Transverse colon (tissue), 4 donors: Measurements from ENCODE around the gene DNAH1.

Experiments used
- EP300 ChIP-seq: sonication (generic); formaldehyde crosslinking; IDR thresholded peaks from one replicate; pipeline ENCODE4 v1.6.1; 2017; ENCODE audit warnings: antibody characterized with exemption, low read depth
- POLR2A ChIP-seq: fragments of 450-650 bp; IDR thresholded peaks from one replicate; pipeline ENCODE4 v1.6.1; 2016; ENCODE audit warnings: antibody characterized with exemption, mild to moderate bottlenecking, moderate library complexity
- POLR2AphosphoS5 ChIP-seq, 3 donors: sonication (generic); formaldehyde crosslinking; IDR thresholded peaks; one replicate each; pipeline ENCODE4 v1.6.1; 2016; ENCODE audit warnings: antibody characterized with exemption in 3 of 3
- TF ChIP-seq, protein P1 (sequence below), 5 experiments: fragments of 200-600 bp in 3 of 5; fragments of 450-650 bp in 2 of 5; sonication (generic) in 3 of 5; IDR thresholded peaks; 1 replicate in 2 of 5; 2 replicates in 3 of 5; pipeline ENCODE4 v1.5.1; 2016 to 2017; ENCODE audit warnings: antibody characterized with exemption in 5 of 5, inconsistent platforms in 3 of 5, mild to moderate bottlenecking in 2 of 5, moderate library complexity in 1 of 5

DNA sequence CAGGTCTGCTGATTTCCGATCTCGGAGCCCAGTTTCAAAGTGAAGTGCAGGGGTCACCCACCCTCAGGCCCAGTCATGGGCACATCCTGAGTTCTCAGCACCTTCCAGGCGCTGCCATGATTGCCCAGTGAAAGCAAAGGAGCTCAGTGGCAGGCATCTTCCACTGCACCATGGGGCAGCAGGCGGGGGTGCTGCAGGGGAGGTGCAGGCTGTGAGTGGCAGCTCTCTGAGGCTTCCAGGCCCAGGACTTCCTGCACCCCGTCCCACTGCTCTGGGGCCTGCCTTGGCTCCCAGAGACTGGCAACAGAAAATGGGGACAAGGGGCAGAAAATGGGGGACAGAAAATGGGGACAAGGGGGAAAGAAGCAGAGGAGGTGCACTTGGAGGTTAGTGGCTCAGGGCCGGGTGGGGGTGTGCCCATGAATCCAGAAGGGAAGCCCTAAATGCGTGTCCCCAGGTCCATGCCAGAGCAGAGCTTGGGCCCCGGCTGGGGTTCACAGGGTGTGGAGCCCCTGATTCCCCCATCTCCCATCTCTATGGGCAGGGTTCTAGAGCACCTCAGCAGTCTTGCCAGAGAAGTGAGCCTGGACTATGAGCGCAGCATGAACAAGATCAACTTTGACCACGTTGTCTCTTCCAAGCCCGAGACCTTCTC lies 28.0 kb downstream of the DNAH1 start:
- TF ChIP-seq POLR2A (no peak), POLR2AphosphoS5 (IDR thresholded peaks at IDR 0.05) (no peak), EP300 (no peak)
- TF ChIP-seq, protein P1, sequence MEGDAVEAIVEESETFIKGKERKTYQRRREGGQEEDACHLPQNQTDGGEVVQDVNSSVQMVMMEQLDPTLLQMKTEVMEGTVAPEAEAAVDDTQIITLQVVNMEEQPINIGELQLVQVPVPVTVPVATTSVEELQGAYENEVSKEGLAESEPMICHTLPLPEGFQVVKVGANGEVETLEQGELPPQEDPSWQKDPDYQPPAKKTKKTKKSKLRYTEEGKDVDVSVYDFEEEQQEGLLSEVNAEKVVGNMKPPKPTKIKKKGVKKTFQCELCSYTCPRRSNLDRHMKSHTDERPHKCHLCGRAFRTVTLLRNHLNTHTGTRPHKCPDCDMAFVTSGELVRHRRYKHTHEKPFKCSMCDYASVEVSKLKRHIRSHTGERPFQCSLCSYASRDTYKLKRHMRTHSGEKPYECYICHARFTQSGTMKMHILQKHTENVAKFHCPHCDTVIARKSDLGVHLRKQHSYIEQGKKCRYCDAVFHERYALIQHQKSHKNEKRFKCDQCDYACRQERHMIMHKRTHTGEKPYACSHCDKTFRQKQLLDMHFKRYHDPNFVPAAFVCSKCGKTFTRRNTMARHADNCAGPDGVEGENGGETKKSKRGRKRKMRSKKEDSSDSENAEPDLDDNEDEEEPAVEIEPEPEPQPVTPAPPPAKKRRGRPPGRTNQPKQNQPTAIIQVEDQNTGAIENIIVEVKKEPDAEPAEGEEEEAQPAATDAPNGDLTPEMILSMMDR (IDR thresholded peaks at IDR 0.05): no peak
